ENCODE measurements around the gene ZBTB4. TPM values are rescaled to one million over a fixed set of nuclear protein-coding genes. Genes with fewer than 3 reads are reported as not detected.

Gene ZBTB4
- total and polyA plus RNA-seq, 9 of the 15 experiments (the other 6 are each of a cell fraction or from before 2014, with no cell fraction given), result 0.92 to 6.9 (median 3.3) TPM

- ATAC-seq, result no peak
- in situ Hi-C loops (cut with MboI), result no loop called here
- H3K27ac ChIP-seq (ENCODE audit: extremely low read depth, low read depth, low read length), result no peak overlapping the region
- H3K9me1 ChIP-seq (ENCODE audit: control insufficient read depth, insufficient read depth, low read length), result no peaks in the 10 kb centered on the region
- H3K4me2 ChIP-seq (ENCODE audit: insufficient read depth, low read length), result no peak overlapping the region
- DNase-seq (ENCODE audit: extremely low read depth in 1 of 4, low spot score in 3 of 4), result no peak
- no TSS peak for BruUV-seq (replicated peaks)
- TF ChIP-seq, protein P1, sequence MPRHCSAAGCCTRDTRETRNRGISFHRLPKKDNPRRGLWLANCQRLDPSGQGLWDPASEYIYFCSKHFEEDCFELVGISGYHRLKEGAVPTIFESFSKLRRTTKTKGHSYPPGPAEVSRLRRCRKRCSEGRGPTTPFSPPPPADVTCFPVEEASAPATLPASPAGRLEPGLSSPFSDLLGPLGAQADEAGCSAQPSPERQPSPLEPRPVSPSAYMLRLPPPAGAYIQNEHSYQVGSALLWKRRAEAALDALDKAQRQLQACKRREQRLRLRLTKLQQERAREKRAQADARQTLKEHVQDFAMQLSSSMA (CRISPR knock-in tag; IDR thresholded peaks at IDR 0.05), result no peak
- TF ChIP-seq HDAC8 (tag; IDR thresholded peaks at IDR 0.05) (no peak), ARHGAP35 (IDR thresholded peaks at IDR 0.05; ENCODE audit: partially characterized antibody) (no peak), L3MBTL2 (IDR thresholded peaks at IDR 0.05) (no peak), HDAC6 (IDR thresholded peaks at IDR 0.05; ENCODE audit: low read depth, low read length) (no peak), ZNF239 (CRISPR knock-in tag; IDR thresholded peaks at IDR 0.05) (peak; percentile 61), ZBTB9 (CRISPR knock-in tag; IDR thresholded peaks at IDR 0.05) (no peak)
- TF ChIP-seq, protein P2, sequence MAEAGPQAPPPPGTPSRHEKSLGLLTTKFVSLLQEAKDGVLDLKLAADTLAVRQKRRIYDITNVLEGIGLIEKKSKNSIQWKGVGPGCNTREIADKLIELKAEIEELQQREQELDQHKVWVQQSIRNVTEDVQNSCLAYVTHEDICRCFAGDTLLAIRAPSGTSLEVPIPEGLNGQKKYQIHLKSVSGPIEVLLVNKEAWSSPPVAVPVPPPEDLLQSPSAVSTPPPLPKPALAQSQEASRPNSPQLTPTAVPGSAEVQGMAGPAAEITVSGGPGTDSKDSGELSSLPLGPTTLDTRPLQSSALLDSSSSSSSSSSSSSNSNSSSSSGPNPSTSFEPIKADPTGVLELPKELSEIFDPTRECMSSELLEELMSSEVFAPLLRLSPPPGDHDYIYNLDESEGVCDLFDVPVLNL (CRISPR knock-in tag; IDR thresholded peaks at IDR 0.05; ENCODE audit: low read depth), result no peak
- ChIA-PET CTCF (ENCODE audit: low intra/inter-chr PET ratio) (no interaction called here), POLR2A (interaction anchor here (0.5 to 3.2 kb wide), 5 partner anchors 11 to 108 kb away, joined by 3 to 10 read pairs (median 3); partner anchors contain the start of genes POLR2A and ZBTB4)
- no peaks in the 10 kb centered on the region for H4K20me1 ChIP-seq (replicated peaks; ENCODE audit: control insufficient read depth, insufficient read depth, low read length)
- WGBS (ENCODE audit: insufficient coverage, low coverage, missing lambda C conversion rate), result 91% methylated on average over 7 of the region's 11 CpGs
- no peak overlapping the region for H3K4me3 ChIP-seq
- H3K4me1 ChIP-seq (replicated peaks in 1 of 2; ENCODE audit: control insufficient read depth in 2 of 2, insufficient read depth in 2 of 2, low read length in 2 of 2), result peaks cover 8 to 20% of the 10 kb centered on the region in 2 experiments
- H3K9me3 ChIP-seq (replicated peaks; ENCODE audit: control insufficient read depth, insufficient read depth, low read depth, low read length), result no peaks in the 10 kb centered on the region
- FAIRE-seq, result no peak
- H3K9ac ChIP-seq (ENCODE audit: insufficient read depth in 1 of 2, low read depth in 2 of 2, low read length in 2 of 2), result peak overlapping the region in 1 of 2 experiments; percentile 35; a peak in 1 of 4 replicates
- intact Hi-C loops (cut with micrococcal nuclease), result no loop called here
- no peaks in the 10 kb centered on the region for H3K27me3 ChIP-seq (ENCODE audit: control insufficient read depth in 2 of 2, insufficient read depth in 2 of 2, low read length in 2 of 2)
- no peak overlapping the region for H2AFZ ChIP-seq (ENCODE audit: low read depth, low read length)
- H3K79me2 ChIP-seq (ENCODE audit: control insufficient read depth, insufficient read depth, low read length), result peaks cover 27% of the 10 kb centered on the region
- peaks cover 22% of the 10 kb centered on the region; the same call in 1 of the 3 replicates for H3K36me3 ChIP-seq (ENCODE audit: control insufficient read depth, insufficient read depth, low read length)
These were observed 11.1 kb downstream of the ZBTB4 start for GRCh38 chr17:7468290-7468689.
